ENCODE measurements around the gene ACADS. TPM values are rescaled to one million over a fixed set of nuclear protein-coding genes. Genes with fewer than 3 reads are reported as not detected.

The ACADS gene
- total RNA-seq, 4 donors from 2014 or later: 166 to 224 (median 200) TPM

DNA sequence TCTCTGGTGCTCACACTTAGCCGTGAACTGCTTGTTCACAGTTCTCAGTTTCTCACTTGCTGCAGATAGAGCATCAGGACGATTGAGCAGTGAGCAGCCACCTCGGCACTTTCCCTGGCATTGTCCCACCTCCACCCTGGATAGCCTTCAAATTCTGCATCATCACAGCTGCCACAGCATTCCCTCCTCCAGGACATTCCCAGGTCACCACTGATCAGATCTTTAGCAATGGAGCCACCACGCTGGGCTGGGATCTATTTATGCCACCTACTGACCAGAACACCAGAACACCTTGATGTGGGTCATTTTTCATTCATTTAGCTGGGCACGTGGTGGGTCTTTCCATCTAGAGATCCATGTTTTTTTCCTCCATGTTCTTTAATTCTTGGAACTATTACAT lies 23.6 kb downstream of the ACADS start:
- H3K27ac ChIP-seq: no peak overlapping the region
- DNase-seq: no peak
- H3K4me1 ChIP-seq: peaks cover 0 to 5% of the 10 kb centered on the region in 2 donors
- no peak overlapping the region for H3K4me3 ChIP-seq
- no peak for ATAC-seq
- no peaks in the 10 kb centered on the region for H3K9me3 ChIP-seq
- in situ Hi-C loops (cut with MboI; ENCODE audit: low sequenced_read_pairs in 4 of 4) (no loop called here), intact Hi-C loops (cut with DNase I; ENCODE audit: low total_unique reads) (no loop called here)
- TF ChIP-seq CTCF (IDR thresholded peaks at IDR 0.05 in 4 of 5, conservative IDR thresholded peaks at IDR 0.05 in 1 of 5) (no peak), POLR2A (IDR thresholded peaks at IDR 0.05) (no peak)
- H3K36me3 ChIP-seq: no peaks in the 10 kb centered on the region
- H3K27me3 ChIP-seq: no peaks in the 10 kb centered on the region

DNA sequence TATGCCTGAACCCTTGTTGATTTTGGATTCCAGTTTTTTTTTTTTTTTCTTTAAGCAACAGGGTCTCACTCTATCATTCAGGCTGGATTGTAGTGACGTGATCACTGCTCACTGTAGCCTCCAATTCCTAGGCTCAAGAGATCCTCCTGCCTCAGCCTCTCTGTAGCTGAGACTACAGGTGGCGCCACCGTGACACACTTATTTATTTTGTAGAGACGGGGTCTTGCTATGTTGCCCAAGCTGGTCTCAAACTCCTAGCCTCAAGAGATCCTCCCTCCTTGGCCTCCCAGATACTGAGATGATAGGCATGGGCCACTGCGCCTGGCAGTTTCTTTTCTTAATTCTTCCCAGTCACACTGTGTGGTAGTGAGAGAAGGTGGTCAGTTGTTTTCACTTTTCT lies 25.2 kb downstream of the ACADS start:
- no peak for DNase-seq
- Histone ChIP-seq H3K36me3 (no peaks in the 10 kb centered on the region), H3K4me3 (no peak overlapping the region), H3K9me3 (no peaks in the 10 kb centered on the region), H3K27ac (peak overlapping the region in 1 of 4 donors; percentile 48), H3K27me3 (no peaks in the 10 kb centered on the region), H3K4me1 (peaks cover 0 to 5% of the 10 kb centered on the region in 2 donors)
- peak in 1 of 5 experiments; percentile 17 for TF ChIP-seq CTCF (IDR thresholded peaks at IDR 0.05 in 4 of 5, conservative IDR thresholded peaks at IDR 0.05 in 1 of 5)
- TF ChIP-seq POLR2A (IDR thresholded peaks at IDR 0.05): no peak
- in situ Hi-C loops (cut with MboI; ENCODE audit: low sequenced_read_pairs in 4 of 4): no loop called here
- ATAC-seq: no peak
- intact Hi-C loops (cut with DNase I; ENCODE audit: low total_unique reads): no loop called here

- peak overlapping the region in 2 of 4 donors; percentile 48 to 54 for H3K27ac ChIP-seq
- in situ Hi-C loops (cut with MboI; ENCODE audit: low sequenced_read_pairs in 4 of 4): no loop called here
- no peak overlapping the region for H3K4me3 ChIP-seq
- ATAC-seq (peak; percentile 80 to 87), DNase-seq (peak in 1 of 2 donors; percentile 59)
- H3K4me1 ChIP-seq: peaks cover 0 to 5% of the 10 kb centered on the region in 2 donors
- H3K36me3 ChIP-seq: no peaks in the 10 kb centered on the region
- no peaks in the 10 kb centered on the region for H3K9me3 ChIP-seq
- intact Hi-C loops (cut with DNase I; ENCODE audit: low total_unique reads): no loop called here
- TF ChIP-seq CTCF (IDR thresholded peaks at IDR 0.05 in 4 of 5, conservative IDR thresholded peaks at IDR 0.05 in 1 of 5) (no peak), POLR2A (IDR thresholded peaks at IDR 0.05) (no peak)
- H3K27me3 ChIP-seq: no peaks in the 10 kb centered on the region
Observed at GRCh38 chr12:120751389-120751788, 25.8 kb downstream of the ACADS start.

DNA sequence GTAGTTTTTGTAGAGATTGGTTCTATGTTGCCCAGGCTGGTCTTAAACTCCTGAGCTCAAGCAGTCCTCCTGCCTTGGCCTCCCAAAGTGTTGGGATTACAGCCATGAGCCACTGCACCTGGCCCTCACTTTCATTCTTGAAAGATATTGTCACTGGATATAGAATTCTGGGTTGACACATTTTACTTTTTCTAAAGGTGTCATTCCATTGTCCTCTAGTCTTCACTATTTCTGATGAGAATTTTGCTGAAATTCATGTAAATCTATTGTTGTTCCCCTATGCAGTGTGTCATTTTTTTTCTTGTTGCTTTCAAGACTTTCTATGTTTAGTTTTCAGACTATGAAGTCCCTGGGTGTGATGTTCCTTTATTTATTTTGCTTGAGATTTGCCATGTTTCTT lies 29.2 kb downstream of the ACADS start:
- TF ChIP-seq POLR2A (IDR thresholded peaks at IDR 0.05) (no peak), CTCF (IDR thresholded peaks at IDR 0.05 in 4 of 5, conservative IDR thresholded peaks at IDR 0.05 in 1 of 5) (no peak)
- DNase-seq: no peak
- intact Hi-C loops (cut with DNase I; ENCODE audit: low total_unique reads): no loop called here

DNA sequence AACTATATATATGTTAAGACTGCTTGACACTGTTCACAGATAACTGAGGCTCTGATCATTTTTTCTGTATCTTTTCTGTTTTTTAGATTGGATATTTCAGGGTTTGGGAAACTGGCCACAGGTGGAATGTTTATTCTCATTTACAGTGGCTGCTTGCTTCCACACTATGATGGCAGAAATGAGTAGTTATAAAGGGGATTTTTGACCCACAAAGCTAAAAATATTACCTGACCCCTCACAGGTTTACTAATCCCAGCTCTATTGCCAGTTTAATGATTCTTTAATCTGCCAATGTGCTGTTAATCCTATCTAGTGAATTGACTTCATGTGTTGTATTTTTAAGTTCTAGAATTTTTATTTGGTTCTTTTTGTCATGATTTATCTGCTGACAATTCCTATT lies 29.6 kb downstream of the ACADS start:
- no peak overlapping the region for H3K4me3 ChIP-seq
- DNase-seq (no peak), ATAC-seq (no peak)
- intact Hi-C loops (cut with DNase I; ENCODE audit: low total_unique reads): no loop called here
- no peaks in the 10 kb centered on the region for H3K9me3 ChIP-seq
- no peaks in the 10 kb centered on the region for H3K27me3 ChIP-seq
- no peak overlapping the region for H3K27ac ChIP-seq
- no peaks in the 10 kb centered on the region for H3K36me3 ChIP-seq
- TF ChIP-seq POLR2A (IDR thresholded peaks at IDR 0.05): no peak
- TF ChIP-seq CTCF (IDR thresholded peaks at IDR 0.05 in 4 of 5, conservative IDR thresholded peaks at IDR 0.05 in 1 of 5): no peak
- in situ Hi-C loops (cut with MboI; ENCODE audit: low sequenced_read_pairs in 4 of 4): no loop called here
- H3K4me1 ChIP-seq: peaks cover 27 to 29% of the 10 kb centered on the region in 2 donors

More for the DNA sequence above, 29.2 kb downstream of the ACADS start:
- in situ Hi-C loops (cut with MboI; ENCODE audit: low sequenced_read_pairs in 4 of 4): no loop called here
- Histone ChIP-seq H3K9me3 (no peaks in the 10 kb centered on the region), H3K4me3 (no peak overlapping the region), H3K27ac (no peak overlapping the region), H3K4me1 (peaks cover 22 to 24% of the 10 kb centered on the region in 2 donors), H3K27me3 (no peaks in the 10 kb centered on the region), H3K36me3 (no peaks in the 10 kb centered on the region)
- ATAC-seq: no peak

All from gastrocnemius medialis (tissue), 4 donors.